A673 (cell line): ENCODE data around the gene CMTM6. TPM values are rescaled to one million over a fixed set of nuclear protein-coding genes. Genes with fewer than 3 reads are reported as not detected.

ENCODE experiments used
- BruUV-seq: library from RNA; stranded (reverse); fragments of 400-500 nt; replicated peaks from 2 replicates; lab custom pipeline; 2021; lab: Mats Ljungman, UMichigan
- CTCF ChIA-PET: fragments of 300-600 bp; sonication (Branson Sonifier 250); formaldehyde crosslinking; loops from one replicate; lab custom pipeline; 2022; ENCODE audit warnings: antibody characterized with exemption; lab: Charles Lee
- POLR2A ChIA-PET: fragments of 300-600 bp; sonication (Branson Sonifier 250); formaldehyde crosslinking; loops from one replicate; lab custom pipeline; 2022; ENCODE audit warnings: antibody characterized with exemption; ENCODE audit not compliant: low non-redundant PET; lab: Charles Lee
- DNase-seq: peaks from one replicate; pipeline ENCODE4 v3.0.0-alpha.2; 2015; ENCODE audit warnings: low spot score
- H3K27ac ChIP-seq: fragments of 200-600 bp; sonication (generic); 2 replicates; pipeline ENCODE4 v1.5.1; 2016; ENCODE audit warnings: mixed run types, low read depth, mild to moderate bottlenecking, mixed read lengths, antibody characterized with exemption, low read length; ENCODE audit not compliant: poor library complexity, severe bottlenecking
- H3K27me3 ChIP-seq: fragments of 200-600 bp; sonication (generic); replicated peaks from 2 replicates; pipeline ENCODE4 v1.6.1; 2017; ENCODE audit warnings: mixed run types, low read depth, mild to moderate bottlenecking, mixed read lengths, antibody characterized with exemption, low read length; ENCODE audit not compliant: insufficient read depth, poor library complexity
- H3K36me3 ChIP-seq: fragments of 200-600 bp; sonication (generic); 2 replicates; pipeline ENCODE4 v1.6.1; 2016; ENCODE audit warnings: mixed run types, mild to moderate bottlenecking, mixed read lengths, antibody characterized with exemption, low read length; ENCODE audit not compliant: insufficient read depth, poor library complexity, severe bottlenecking
- H3K4me1 ChIP-seq: fragments of 200-600 bp; sonication (generic); 2 replicates; pipeline ENCODE4 v1.6.1; 2017; ENCODE audit warnings: mixed run types, mild to moderate bottlenecking, mixed read lengths, antibody characterized with exemption, low read length; ENCODE audit not compliant: insufficient read depth, poor library complexity, severe bottlenecking
- H3K4me3 ChIP-seq: fragments of 200-600 bp; sonication (generic); 2 replicates; pipeline ENCODE4 v1.5.1; 2016; ENCODE audit warnings: low read depth, mixed run types, mild to moderate bottlenecking, mixed read lengths, low read length; ENCODE audit not compliant: poor library complexity, severe bottlenecking
- H3K9me3 ChIP-seq: fragments of 200-600 bp; sonication (generic); 2 replicates; pipeline ENCODE4 v1.6.1; 2016; ENCODE audit warnings: mixed run types, low read depth, mild to moderate bottlenecking, mixed read lengths, antibody characterized with exemption, low read length; ENCODE audit not compliant: poor library complexity, severe bottlenecking
- CTCF ChIP-seq: fragments of 300-800, 200-600 bp; sonication (generic); conservative IDR thresholded peaks from 2 replicates; pipeline ENCODE4 v1.5.1; 2017; ENCODE audit warnings: low read depth, mild to moderate bottlenecking, antibody characterized with exemption, low read length, moderate library complexity, mixed read lengths
- EZH2 ChIP-seq: fragments of 200-600 bp; sonication (generic); IDR thresholded peaks from 2 replicates; pipeline ENCODE4 v1.6.1; 2017; ENCODE audit warnings: borderline replicate concordance, low read depth, mild to moderate bottlenecking, mixed read lengths, antibody characterized with exemption, low read length; ENCODE audit not compliant: poor library complexity, severe bottlenecking
- intact Hi-C: fragments of 100-400 bp; cut with micrococcal nuclease; formaldehyde crosslinking; loops from one replicate; pipeline ENCODE4 v1.10.0; 2022; ENCODE audit not compliant: unreplicated experiment
- total RNA-seq: library from RNA; stranded (reverse); gene quantifications from 2 replicates; pipeline ENCODE4 v1.2.3, GENCODE V29; 2021

CMTM6 gene
- total RNA-seq, 1 experiment from 2014 or later, result 32.3 TPM

DNA sequence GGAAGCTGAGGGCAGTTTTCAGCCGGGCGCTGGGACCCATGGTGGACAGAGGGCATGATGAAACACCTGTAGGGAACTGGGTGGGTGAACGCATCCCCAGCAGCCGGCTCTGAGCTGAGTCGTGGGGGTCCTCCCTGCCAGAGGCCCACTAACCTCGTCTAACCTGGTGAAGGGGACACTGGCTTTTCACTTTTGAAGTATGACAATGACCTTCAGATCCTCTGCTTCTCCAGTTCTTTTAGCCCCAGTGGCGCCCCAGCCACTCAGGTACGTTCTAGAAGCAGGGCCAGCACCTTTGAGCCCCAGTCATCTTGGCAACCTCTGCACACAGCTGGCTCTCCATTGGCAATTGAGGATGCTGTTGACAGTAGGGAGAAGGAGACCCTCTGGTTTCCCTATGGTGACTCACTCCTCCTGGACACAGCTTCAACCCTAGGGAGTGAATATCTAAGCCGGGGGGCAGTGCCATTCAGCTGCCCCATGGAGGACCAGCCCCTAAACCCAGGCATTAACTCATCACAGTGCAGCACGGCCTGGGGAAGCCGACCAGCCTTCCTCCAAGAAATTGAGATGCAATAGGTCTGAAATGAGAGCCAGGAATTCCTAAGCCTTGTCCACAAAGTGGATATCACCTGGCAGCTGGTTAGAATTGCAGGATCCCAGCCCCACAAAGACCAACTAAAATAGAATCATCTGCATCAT is 46.1 kb downstream of the CMTM6 start:
- intact Hi-C loops, result no loop called here
- no peak for DNase-seq
- no peaks in the 10 kb centered on the region for H3K4me1 ChIP-seq
- no peak overlapping the region for H3K27ac ChIP-seq
- no peaks in the 10 kb centered on the region for H3K27me3 ChIP-seq
- BruUV-seq, result no TSS peak
- TF ChIP-seq CTCF (no peak), EZH2 (no peak)
- H3K9me3 ChIP-seq, result no peaks in the 10 kb centered on the region
- POLR2A ChIA-PET, result no interaction called here
- no peak overlapping the region for H3K4me3 ChIP-seq
- CTCF ChIA-PET, result no interaction called here
- H3K36me3 ChIP-seq, result no peaks in the 10 kb centered on the region

GRCh38 chr3:32455609-32456428 is 46.8 kb downstream of the CMTM6 start:
- H3K4me1 ChIP-seq, result no peaks in the 10 kb centered on the region
- no TSS peak for BruUV-seq
- H3K9me3 ChIP-seq, result no peaks in the 10 kb centered on the region
- no peaks in the 10 kb centered on the region for H3K27me3 ChIP-seq
- POLR2A ChIA-PET, result no interaction called here
- TF ChIP-seq EZH2 (no peak), CTCF (no peak)
- DNase-seq, result no peak
- CTCF ChIA-PET, result interaction anchor here (0.9 kb wide), 1 partner anchor 12 kb away, joined by 3 read pairs; no protein-coding TSS in a partner anchor
- no peak overlapping the region for H3K4me3 ChIP-seq
- H3K36me3 ChIP-seq, result no peaks in the 10 kb centered on the region
- intact Hi-C loops, result no loop called here
- no peak overlapping the region for H3K27ac ChIP-seq

DNA sequence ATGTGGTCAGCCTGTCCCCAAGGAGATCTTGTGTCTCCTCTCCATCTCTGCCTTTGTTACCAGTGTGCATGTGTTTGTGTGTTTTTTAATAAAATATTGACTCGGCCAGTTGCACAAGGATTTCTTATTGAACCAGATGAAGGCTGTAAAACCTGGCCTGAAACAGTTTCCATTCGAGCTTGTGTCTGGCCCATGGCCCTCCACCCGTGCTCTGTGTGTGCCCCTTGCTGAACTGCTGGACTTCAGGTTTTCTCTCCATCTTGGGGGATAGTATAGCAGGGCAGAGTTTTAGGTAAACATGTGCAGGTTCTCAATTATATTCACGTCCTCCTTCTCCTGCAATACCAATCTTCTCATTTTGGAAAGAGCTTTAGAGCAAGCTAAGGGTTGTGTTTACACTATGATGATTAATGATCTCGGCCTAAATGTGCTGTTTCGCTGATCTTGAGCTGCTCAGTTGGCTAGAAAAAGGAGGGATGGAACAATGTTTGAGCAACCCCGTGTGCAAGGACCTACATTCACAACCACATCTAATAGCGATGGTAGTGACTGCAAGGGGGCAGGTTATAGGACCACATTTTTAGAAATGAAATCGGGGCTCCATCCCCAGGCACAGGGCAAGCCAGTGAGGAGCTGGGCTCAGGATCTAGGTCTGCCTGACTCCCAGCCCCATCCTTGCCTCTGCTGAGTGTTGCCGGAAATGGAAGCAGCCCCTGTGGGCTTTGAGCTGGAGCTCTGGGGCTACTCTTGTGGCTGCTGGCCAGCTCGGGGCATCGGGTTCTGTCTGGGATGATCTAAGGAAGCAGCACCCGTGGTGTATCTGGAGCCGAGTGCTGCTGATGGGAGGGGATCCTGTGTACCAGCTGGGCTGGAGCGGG is 47.7 kb downstream of the CMTM6 start:
- Histone ChIP-seq H3K4me3 (no peak overlapping the region), H3K9me3 (no peaks in the 10 kb centered on the region), H3K4me1 (no peaks in the 10 kb centered on the region), H3K27me3 (no peaks in the 10 kb centered on the region), H3K36me3 (no peaks in the 10 kb centered on the region), H3K27ac (no peak overlapping the region)
- POLR2A ChIA-PET, result no interaction called here
- CTCF ChIA-PET, result interaction anchor here (0.6 to 0.9 kb wide), 2 partner anchors 13 to 227 kb away, joined by 3 to 5 read pairs; no protein-coding TSS in a partner anchor
- BruUV-seq, result no TSS peak
- intact Hi-C loops, result no loop called here
- TF ChIP-seq EZH2 (no peak), CTCF (no peak)
- no peak for DNase-seq
